GM12878 (cell line): ENCODE data around the gene LRIG3. TPM values are rescaled to one million over a fixed set of nuclear protein-coding genes. Genes with fewer than 3 reads are reported as not detected.

Source experiments
- ATAC-seq: fragments of 200-7000 bp; cut with Tn5 transposase; 3 replicates; pipeline ENCODE4 v1.9.1; 2020; ENCODE audit warnings: mild to moderate bottlenecking, moderate library complexity
- BruUV-seq: library from RNA; stranded (reverse); fragments of 400-500 nt; replicated peaks from 2 replicates; lab custom pipeline; 2021; lab: Mats Ljungman, UMichigan
- CTCF ChIA-PET: fragments of 300-600 bp; sonication (Branson Sonifier 250); formaldehyde crosslinking; extraction: SDS; loops from one replicate; lab custom pipeline; 2021; ENCODE audit warnings: inconsistent platforms; lab: Yijun Ruan, JAX
- POLR2A ChIA-PET: fragments of 350-600 bp; formaldehyde crosslinking; extraction: SDS; loops from one replicate; lab custom pipeline; 2021; ENCODE audit warnings: inconsistent platforms; lab: Charles Lee
- RAD21 ChIA-PET: fragments of 300-600 bp; sonication (Branson Sonifier 250); formaldehyde crosslinking; loops from one replicate; lab custom pipeline; 2023; ENCODE audit warnings: antibody characterized with exemption; ENCODE audit not compliant: unreplicated experiment; lab: Charles Lee
- SMC1A ChIA-PET: fragments of 300-600 bp; sonication (Branson Sonifier 250); formaldehyde crosslinking; loops from one replicate; lab custom pipeline; 2023; ENCODE audit not compliant: unreplicated experiment, uncharacterized antibody; lab: Charles Lee
- DNase-seq: peaks from one replicate; pipeline ENCODE4 v3.0.0-alpha.2; 2011; ENCODE audit warnings: low read depth, low spot score
- FAIRE-seq: peaks from 3 replicates; lab custom pipeline; 2011; peaks lifted over from hg19 to GRCh38; lab: Jason Lieb, UNC
- H2AFZ ChIP-seq: 2 replicates; pipeline ENCODE4 v1.6.0; 2011; ENCODE audit warnings: low read depth, low read length, control low read depth; ENCODE audit not compliant: control insufficient read depth
- H3K27ac ChIP-seq: 2 replicates; pipeline ENCODE4 v1.5.1; 2011; ENCODE audit warnings: control low read depth; ENCODE audit not compliant: control insufficient read depth, insufficient read depth
- H3K27me3 ChIP-seq, 2 experiments: replicated peaks in 1 of 2; 2 replicates each; pipeline versions ENCODE4 v1.6.0 to v1.6.1; 2011; ENCODE audit warnings: low read length in 1 of 2; ENCODE audit not compliant: control insufficient read depth in 2 of 2, insufficient read depth in 2 of 2
- H3K36me3 ChIP-seq, 2 experiments: 2 replicates each; pipeline ENCODE4 v1.5.1; 2011; ENCODE audit warnings: low read length in 1 of 2; ENCODE audit not compliant: control insufficient read depth in 2 of 2, insufficient read depth in 2 of 2
- H3K4me1 ChIP-seq: 2 replicates; pipeline ENCODE4 v1.6.1; 2011; ENCODE audit warnings: mild to moderate bottlenecking, low read length, moderate library complexity, mixed read lengths; ENCODE audit not compliant: control insufficient read depth, insufficient read depth
- H3K4me2 ChIP-seq: 2 replicates; pipeline ENCODE4 v1.6.0; 2011; ENCODE audit warnings: control low read depth; ENCODE audit not compliant: control insufficient read depth, insufficient read depth
- H3K4me3 ChIP-seq: fragments of 200-600 bp; sonication (generic); 2 replicates; pipeline ENCODE4 v1.5.1; 2016
- H3K79me2 ChIP-seq: 2 replicates; pipeline ENCODE4 v1.6.0; 2011; ENCODE audit warnings: low read length; ENCODE audit not compliant: control insufficient read depth, insufficient read depth
- H3K9ac ChIP-seq: 2 replicates; pipeline ENCODE4 v1.8.0; 2011; ENCODE audit warnings: low read length, control low read depth, mixed read lengths; ENCODE audit not compliant: control insufficient read depth, insufficient read depth
- H3K9me3 ChIP-seq: replicated peaks from 3 replicates; pipeline ENCODE4 v1.5.1; 2011; ENCODE audit warnings: mild to moderate bottlenecking, low read length; ENCODE audit not compliant: control insufficient read depth, insufficient read depth
- H4K20me1 ChIP-seq: 2 replicates; pipeline ENCODE4 v1.6.0; 2011; ENCODE audit not compliant: control insufficient read depth, insufficient read depth
- NFXL1 ChIP-seq: fragments of 450-650 bp; IDR thresholded peaks from 2 replicates; pipeline ENCODE4 v1.6.1; 2017; ENCODE audit warnings: antibody characterized with exemption, mild to moderate bottlenecking, borderline replicate concordance
- RCOR1 ChIP-seq: conservative IDR thresholded peaks from 2 replicates; pipeline ENCODE4 v1.6.1; 2012; ENCODE audit warnings: low read depth, low read length, improper control_type of control experiment
- SIX5 ChIP-seq: IDR thresholded peaks from 2 replicates; pipeline ENCODE4 v1.6.1; 2011; ENCODE audit warnings: mild to moderate bottlenecking, low read depth, low read length, moderate library complexity; ENCODE audit not compliant: severe bottlenecking
- WGBS: methylation state at CpG from one replicate; pipeline ENCODE4 v1.1.6; 2016; ENCODE audit warnings: low lambda C conversion rate; ENCODE audit not compliant: insufficient replicate concordance, insufficient coverage; ENCODE audit errors: missing lambda C conversion rate; 5-methylcytosine and 5-hydroxymethylcytosine counted together
- in situ Hi-C: fragments of 300-500 bp; cut with MboI; formaldehyde crosslinking; loops from 9 replicates; pipeline ENCODE4 v1.14.3; 2018; ENCODE audit warnings: mixed read lengths
- intact Hi-C: fragments of 100-400 bp; cut with micrococcal nuclease; formaldehyde crosslinking; loops from one replicate; pipeline ENCODE4 v1.14.2; 2022; ENCODE audit not compliant: unreplicated experiment
- polyA plus RNA-seq, 11 experiments: library from polyadenylated mRNA; depleted of rRNA in 4 of 11; unstranded in 6 of 11; stranded (reverse) in 5 of 11; fragments of >200 nt; fragmentation: Nextera tagmentation in 4 of 11; fragmentation: Illumina TruSeq in 1 of 11; extraction: Ambion mirVana in 4 of 11; extraction: Trizol in 1 of 11; gene quantifications; 1 replicate in 1 of 11; 2 replicates in 10 of 11; pipeline versions ENCODE4 v1.2.1 to v1.2.3, GENCODE V29; 2011 to 2016; ENCODE audit warnings: inconsistent platforms in 2 of 11, missing spikeins in 2 of 11, low read depth in 1 of 11
- total RNA-seq, 4 experiments: library from RNA; depleted of rRNA in 3 of 4; stranded (reverse); fragments of >200 nt in 3 of 4; fragmentation: Illumina TruSeq in 1 of 4; extraction: Trizol in 1 of 4; gene quantifications; 2 replicates each; pipeline versions ENCODE4 v1.2.1 to v1.2.3, GENCODE V29; 2013 to 2021
- TF ChIP-seq, protein P1 (sequence below), 3 experiments: IDR thresholded peaks in 2 of 3; conservative IDR thresholded peaks in 1 of 3; 2 replicates each; pipeline ENCODE4 v1.5.1; 2011; ENCODE audit warnings: low read depth in 3 of 3, low read length in 3 of 3, mild to moderate bottlenecking in 3 of 3, control low read depth in 2 of 3, moderate library complexity in 2 of 3, inconsistent platforms in 1 of 3, mixed read lengths in 1 of 3; ENCODE audit not compliant: control insufficient read depth in 2 of 3, insufficient read depth in 1 of 3; ENCODE audit errors: extremely low read depth in 1 of 3
- TF ChIP-seq, protein P2 (sequence below): IDR thresholded peaks from 2 replicates; pipeline ENCODE4 v1.6.1; 2012; ENCODE audit warnings: low read length, inconsistent platforms
- TF ChIP-seq, protein P3 (sequence below): fragments of 450-650 bp; IDR thresholded peaks from 2 replicates; pipeline ENCODE4 v1.6.1; 2017; ENCODE audit warnings: mild to moderate bottlenecking

The LRIG3 gene
- total and polyA plus RNA-seq, 10 of the 15 experiments (the other 5 are each of a cell fraction or from before 2014, with no cell fraction given) = 0.95 to 8.5 (median 5.0) TPM

DNA sequence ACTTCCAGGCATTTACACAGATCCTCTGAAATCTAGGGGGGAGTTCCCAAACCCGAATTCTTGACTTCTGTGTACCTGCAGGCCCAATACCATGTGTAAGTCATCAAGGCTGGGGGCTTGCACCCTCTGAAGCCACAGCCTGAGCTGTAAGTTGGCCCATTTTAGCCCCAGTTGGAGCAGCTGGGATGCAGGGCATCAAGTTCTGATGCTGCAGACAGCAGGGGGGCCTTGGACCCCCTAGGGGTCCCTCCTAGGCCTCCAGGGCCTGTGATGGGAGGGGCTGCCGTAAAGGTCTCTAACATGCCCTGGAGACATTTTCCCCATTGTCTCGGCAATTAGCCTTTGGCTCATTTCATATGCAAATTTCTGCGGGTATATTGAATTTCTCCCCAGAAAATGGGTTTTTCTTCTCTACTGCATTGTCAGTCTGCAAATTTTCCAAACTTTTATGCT, 59.5 kb downstream of the LRIG3 start:
- RAD21 ChIA-PET = no interaction called here
- POLR2A ChIA-PET = interaction anchor here (0.8 kb wide), 1 partner anchor 23 kb away, joined by 3 read pairs; no protein-coding TSS in a partner anchor
- FAIRE-seq (no peak), ATAC-seq (no peak), DNase-seq (no peak)
- H3K9me3 ChIP-seq = no peaks in the 10 kb centered on the region
- no peak for TF ChIP-seq RCOR1
- TF ChIP-seq, protein P1, sequence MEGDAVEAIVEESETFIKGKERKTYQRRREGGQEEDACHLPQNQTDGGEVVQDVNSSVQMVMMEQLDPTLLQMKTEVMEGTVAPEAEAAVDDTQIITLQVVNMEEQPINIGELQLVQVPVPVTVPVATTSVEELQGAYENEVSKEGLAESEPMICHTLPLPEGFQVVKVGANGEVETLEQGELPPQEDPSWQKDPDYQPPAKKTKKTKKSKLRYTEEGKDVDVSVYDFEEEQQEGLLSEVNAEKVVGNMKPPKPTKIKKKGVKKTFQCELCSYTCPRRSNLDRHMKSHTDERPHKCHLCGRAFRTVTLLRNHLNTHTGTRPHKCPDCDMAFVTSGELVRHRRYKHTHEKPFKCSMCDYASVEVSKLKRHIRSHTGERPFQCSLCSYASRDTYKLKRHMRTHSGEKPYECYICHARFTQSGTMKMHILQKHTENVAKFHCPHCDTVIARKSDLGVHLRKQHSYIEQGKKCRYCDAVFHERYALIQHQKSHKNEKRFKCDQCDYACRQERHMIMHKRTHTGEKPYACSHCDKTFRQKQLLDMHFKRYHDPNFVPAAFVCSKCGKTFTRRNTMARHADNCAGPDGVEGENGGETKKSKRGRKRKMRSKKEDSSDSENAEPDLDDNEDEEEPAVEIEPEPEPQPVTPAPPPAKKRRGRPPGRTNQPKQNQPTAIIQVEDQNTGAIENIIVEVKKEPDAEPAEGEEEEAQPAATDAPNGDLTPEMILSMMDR (IDR thresholded peaks at IDR 0.05 in 2 of 3, conservative IDR thresholded peaks at IDR 0.05 in 1 of 3; ENCODE audit: control insufficient read depth in 2 of 3, extremely low read depth in 1 of 3, insufficient read depth in 1 of 3, low read depth in 3 of 3, low read length in 3 of 3) = no peak
- TF ChIP-seq, protein P2, sequence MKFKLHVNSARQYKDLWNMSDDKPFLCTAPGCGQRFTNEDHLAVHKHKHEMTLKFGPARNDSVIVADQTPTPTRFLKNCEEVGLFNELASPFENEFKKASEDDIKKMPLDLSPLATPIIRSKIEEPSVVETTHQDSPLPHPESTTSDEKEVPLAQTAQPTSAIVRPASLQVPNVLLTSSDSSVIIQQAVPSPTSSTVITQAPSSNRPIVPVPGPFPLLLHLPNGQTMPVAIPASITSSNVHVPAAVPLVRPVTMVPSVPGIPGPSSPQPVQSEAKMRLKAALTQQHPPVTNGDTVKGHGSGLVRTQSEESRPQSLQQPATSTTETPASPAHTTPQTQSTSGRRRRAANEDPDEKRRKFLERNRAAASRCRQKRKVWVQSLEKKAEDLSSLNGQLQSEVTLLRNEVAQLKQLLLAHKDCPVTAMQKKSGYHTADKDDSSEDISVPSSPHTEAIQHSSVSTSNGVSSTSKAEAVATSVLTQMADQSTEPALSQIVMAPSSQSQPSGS = no peak
- TF ChIP-seq SIX5 = no peak
- TF ChIP-seq NFXL1 = no peak
- TF ChIP-seq, protein P3, sequence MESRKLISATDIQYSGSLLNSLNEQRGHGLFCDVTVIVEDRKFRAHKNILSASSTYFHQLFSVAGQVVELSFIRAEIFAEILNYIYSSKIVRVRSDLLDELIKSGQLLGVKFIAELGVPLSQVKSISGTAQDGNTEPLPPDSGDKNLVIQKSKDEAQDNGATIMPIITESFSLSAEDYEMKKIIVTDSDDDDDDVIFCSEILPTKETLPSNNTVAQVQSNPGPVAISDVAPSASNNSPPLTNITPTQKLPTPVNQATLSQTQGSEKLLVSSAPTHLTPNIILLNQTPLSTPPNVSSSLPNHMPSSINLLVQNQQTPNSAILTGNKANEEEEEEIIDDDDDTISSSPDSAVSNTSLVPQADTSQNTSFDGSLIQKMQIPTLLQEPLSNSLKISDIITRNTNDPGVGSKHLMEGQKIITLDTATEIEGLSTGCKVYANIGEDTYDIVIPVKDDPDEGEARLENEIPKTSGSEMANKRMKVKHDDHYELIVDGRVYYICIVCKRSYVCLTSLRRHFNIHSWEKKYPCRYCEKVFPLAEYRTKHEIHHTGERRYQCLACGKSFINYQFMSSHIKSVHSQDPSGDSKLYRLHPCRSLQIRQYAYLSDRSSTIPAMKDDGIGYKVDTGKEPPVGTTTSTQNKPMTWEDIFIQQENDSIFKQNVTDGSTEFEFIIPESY = no peak
- intact Hi-C loops (no loop called here), in situ Hi-C loops (no loop called here)
- CTCF ChIA-PET = no interaction called here
- no peak overlapping the region for H3K9ac ChIP-seq
- no peak overlapping the region for H3K4me3 ChIP-seq
- no TSS peak for BruUV-seq
- H3K36me3 ChIP-seq = no peaks in the 10 kb centered on the region
- no peaks in the 10 kb centered on the region for H3K4me1 ChIP-seq
- 8% methylated on average over 3 of the region's 4 CpGs for WGBS
- H2AFZ ChIP-seq = no peak overlapping the region
- no peak overlapping the region for H3K4me2 ChIP-seq
- H3K79me2 ChIP-seq = no peaks in the 10 kb centered on the region
- no peak overlapping the region for H3K27ac ChIP-seq
- H4K20me1 ChIP-seq = no peaks in the 10 kb centered on the region
- no peaks in the 10 kb centered on the region for H3K27me3 ChIP-seq
- SMC1A ChIA-PET = no interaction called here
